ENCODE measurements around the gene DDIT4.
"Not testable (repeated sequence)": the region's sequence is repeated elsewhere in the genome, so short reads cannot be mapped to it uniquely, and the experiment has no call there.

DDIT4 gene

GRCh38 chr10:72296829-72297280 lies 23.1 kb downstream of the DDIT4 start:
- DNase-seq: not testable (repeated sequence)

DNA sequence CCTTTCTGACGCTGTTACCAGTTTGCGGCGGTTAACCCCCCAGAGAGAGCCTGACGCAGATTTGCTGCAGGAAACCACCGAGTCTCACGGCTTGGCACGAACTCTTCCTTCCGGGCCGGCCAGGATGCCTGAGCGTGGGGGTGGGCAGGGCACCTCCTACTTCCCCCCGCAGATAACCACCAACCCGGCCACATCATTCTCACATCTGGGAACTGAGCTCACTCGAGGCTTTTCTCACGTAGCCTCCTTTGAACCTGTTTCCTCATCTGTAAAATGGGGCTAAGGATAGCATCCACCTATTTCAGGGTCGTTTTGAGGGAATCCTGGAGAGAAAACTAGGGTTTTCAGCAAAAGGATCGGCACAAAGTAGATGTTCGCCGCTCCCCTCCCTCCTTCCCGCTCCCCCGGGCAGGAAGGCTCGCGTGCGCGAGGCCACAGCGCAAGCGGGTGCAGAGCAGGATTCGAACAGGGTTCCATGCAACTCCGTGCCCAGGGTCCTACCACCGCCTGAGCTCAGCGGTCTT lies 23.6 kb downstream of the DDIT4 start:
- no peak for DNase-seq

- peak; percentile 79 for DNase-seq
Observed at GRCh38 chr10:72297805-72298591, 24.3 kb downstream of the DDIT4 start.

DNA sequence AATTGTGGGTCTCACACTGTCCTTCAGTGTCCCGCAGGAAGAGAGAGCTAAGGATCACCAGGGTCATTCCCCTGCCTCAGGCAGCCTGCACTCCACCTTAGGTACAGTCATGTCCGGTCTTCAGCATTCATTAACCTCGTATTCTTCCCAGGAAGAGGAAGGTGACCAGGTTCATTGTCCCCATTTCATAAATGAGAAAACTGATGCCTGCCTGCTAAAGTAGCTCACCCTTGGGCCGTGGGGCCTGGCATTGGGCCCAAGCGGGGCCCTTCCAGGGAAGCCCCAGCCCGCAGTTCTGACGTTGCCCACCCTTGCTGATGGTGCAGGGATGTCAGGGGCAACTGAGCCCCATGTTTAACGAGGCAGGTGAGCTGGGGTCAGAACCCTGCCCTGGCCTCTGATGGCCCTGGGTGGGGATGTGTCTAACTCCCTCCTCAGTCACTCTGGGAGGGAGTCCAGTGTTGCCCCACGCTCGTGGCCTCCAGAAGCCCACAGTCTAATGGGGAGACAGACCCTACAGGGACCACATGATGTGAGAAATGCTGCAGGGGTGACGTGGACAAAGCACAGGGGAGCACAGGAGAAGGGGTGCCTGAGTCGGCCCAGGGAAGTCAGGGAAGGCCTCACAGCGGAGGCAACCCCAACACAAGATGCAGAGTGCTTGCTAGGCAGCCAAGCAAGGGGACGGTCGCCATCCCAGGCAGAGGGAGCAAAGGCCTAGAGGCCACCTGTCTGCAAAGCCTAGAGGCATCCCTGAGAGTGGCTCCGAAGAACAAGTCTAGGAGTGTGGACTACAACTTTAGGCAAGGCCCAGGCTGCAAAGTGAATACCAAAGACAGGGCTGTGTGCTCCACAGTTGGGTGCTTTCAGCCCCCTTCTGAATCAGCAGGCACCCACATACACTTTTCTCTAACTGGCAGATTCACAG lies 25.1 kb downstream of the DDIT4 start:
- no peak for DNase-seq

GRCh38 chr10:72303424-72304128 lies 29.9 kb downstream of the DDIT4 start:
- no peak for DNase-seq

DNA sequence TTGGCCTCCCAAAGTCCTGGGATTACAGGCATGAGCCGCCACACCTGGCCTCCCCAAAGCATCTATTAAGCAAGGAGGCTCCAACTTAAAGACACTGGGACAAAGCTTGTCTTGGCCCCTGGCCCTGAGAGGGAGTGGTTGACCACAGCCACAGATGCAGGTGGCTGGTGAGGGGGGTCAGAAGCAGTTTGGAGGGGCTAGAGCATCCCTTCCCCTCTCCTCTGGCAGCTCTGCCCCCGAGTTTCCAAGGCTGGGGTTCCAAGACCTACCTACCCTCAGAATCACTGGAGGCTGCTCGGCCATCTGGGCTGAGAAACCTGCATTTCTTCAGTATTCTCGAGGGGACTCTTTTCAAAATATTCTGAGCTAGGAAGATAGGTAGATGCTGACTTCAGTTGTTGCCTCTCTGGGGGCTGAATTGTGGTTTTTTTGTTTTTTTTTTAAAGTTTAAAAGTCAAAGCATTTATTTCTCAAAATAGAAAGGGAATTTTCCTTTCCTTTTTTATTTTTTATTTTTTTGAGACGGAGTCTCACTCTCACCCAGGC lies 32.6 kb downstream of the DDIT4 start:
- no peak for DNase-seq

DNA sequence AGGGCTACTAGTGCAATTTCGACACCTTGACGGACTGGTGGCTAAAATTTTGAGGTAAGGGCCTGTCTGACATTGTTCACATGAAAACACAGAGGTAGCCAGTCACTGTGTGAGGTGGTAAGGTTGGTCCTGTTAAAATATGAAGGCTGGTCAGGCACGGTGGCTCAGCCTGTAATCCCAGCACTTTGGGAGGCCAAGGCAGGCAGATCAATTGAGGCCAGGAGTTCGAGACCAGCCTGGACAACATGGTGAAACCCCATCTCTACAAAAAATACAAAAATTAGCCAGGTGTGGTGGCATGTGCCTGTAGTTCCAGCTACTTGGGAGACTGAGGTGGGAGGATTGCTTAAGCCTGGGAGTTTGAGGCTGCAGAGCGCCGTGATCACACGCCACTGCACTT lies 34.0 kb downstream of the DDIT4 start:
- not testable (repeated sequence) for DNase-seq

DNA sequence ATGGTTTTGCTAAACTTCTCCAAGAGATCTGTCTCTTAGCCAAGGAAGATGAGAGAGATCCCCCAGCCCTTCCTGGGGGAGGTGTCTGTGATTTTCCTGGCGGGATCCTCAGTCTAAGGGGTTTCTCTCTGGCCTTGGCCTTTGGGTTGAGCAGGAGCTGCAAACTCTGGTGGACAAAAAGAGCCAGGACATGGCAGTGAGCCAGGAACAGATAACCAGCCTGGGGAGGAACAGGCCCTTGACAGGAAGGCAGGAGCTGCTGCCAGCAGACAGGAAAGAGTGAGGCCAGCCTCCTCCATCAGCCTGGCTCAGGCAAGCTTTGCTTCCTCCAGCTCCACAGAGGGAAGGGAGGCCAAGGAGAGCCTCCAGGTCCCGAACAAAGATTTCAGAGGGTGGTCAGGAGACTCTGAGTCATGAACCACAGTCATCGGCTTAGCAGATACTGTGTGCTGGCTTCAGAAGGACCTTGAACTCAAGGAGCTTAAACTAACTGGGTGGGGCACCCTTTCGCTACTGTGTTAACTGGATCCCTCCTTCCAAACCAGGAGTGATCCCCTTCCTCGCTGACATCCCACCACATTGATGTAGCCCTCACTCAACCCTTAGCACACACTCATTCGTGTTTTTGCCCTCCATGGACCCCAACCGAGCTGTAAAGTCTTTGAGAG lies 34.7 kb downstream of the DDIT4 start:
- no peak for DNase-seq

GRCh38 chr10:72309290-72310240 lies 35.8 kb downstream of the DDIT4 start:
- no peak for DNase-seq

- no peak for DNase-seq
Observed at GRCh38 chr10:72310241-72310633, 36.5 kb downstream of the DDIT4 start.

- no peak for DNase-seq
Observed at GRCh38 chr10:72310636-72311035, 36.9 kb downstream of the DDIT4 start.

DNA sequence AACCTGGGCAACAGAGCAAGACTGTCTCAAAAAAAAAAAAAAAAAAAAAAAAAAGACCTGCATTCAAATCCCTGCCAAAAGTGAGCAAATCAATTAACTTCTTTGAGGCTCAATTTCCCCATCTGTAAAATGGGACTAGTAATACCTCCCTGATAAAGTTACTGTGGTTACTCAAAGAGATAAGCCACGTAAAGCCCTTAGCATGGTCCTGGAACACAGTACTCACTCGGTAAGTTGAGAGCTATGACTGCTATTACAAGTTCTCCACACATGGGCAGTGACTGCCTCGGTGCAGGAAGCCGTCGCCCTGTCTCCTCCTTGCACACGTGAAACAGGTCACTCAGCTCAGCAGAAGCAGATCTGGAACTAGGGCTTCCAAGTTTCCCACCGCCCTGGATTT lies 37.9 kb downstream of the DDIT4 start:
- DNase-seq: no peak

DNA sequence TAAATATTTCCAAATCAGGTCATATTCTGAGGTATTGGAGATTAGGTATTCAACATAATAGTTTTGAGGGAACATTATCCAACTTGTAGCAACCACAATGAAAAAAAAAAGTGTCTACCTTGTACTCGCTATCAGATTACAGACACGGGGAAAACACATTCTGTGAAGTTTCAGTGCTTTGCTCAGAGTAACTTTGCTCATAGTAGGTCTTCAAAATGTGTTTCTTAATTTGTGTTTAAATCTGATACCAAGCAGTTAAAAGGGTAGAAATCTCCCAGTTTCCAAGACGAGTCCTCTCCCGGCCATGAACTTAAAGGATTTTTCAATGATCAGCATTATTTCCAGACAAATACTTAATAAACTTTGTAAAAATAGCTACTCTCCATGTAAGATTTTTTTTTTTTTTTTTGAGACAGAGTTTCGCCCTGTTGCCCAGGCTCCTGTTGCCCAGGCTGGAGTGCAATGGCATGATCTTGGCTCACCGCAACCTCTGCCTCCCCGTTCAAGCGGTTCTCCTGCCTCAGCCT lies 39.2 kb downstream of the DDIT4 start:
- DNase-seq: no peak

- no peak for DNase-seq
Observed at GRCh38 chr10:72314263-72314662, 40.5 kb downstream of the DDIT4 start.

GRCh38 chr10:72315054-72315453 lies 41.3 kb downstream of the DDIT4 start:
- DNase-seq: no peak

GRCh38 chr10:72315611-72316385 lies 42.1 kb downstream of the DDIT4 start:
- DNase-seq: no peak

- no peak for DNase-seq
Observed at GRCh38 chr10:72316386-72316700, 42.6 kb downstream of the DDIT4 start.

DNA sequence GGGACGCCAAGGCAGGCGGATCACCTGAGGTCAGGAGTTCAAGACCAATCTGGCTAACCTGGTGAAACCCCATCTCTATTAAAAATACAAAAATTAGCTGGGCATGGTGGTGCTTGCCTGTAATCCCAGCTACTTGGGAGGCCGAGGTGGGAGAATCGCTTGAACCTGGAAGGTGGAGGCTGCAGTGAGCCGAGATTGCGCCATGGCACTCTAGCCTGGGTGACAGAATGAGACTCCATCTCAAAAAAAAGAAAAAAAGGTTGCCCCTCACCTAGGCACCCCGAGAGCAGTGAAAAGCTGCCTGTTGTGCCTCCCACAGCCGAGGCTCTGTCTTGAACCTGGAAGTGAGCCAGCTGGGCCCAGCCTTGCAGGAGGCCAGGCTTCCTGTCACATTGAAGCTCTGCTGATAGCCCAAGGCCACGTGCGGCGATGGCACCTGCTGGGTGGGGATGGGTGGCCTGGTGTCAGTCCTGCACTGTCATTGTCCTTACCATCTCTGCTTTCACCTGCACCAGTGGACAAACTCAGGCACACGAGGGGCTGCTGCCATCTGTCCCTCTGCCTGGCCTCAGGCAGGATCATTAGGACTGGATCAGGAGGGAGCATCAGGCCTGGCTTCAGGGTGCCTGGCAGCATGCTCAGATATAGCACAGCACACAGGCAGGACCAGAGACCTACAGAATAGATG lies 43.2 kb downstream of the DDIT4 start:
- no peak for DNase-seq

All from DMS79 treated with DMSO at 0.1 percent for 48 hours (cell line).